ENCODE data around the gene ARHGAP33.
A peak's percentile ranks its signal among the peaks of the same experiment; 100 is the strongest.

The ARHGAP33 gene

DNA sequence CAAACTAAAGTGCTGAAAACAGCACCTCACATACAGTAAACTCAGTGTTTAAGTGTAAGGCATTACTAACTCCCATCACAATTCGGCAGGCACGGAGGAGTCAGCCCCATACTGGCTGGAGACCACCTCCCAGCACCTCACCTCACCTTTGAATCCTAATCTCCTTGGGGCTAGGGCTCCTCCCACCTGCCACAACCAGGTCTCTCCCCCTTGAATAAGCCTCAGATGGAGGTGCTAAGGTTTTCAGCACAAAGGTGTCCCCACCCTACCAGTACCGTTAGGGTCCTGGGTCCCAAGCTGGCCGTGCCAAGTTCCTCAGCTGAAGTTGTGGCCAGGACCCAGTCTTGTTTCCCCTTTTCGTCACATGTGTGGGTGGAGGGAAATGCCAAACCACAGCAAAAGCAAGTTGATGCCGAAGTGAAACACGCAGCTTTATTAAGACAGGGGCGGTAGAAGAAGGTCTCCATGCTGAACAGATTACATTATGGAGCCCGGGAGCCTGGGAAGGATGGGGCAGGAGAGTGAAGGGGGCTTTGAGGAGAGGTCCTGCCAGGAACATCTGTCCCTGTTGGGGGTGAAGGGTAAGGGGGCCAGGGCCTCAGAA is 33.1 kb upstream of the ARHGAP33 start, which contains the start of gene IGFLR1:
IGFLR1 (minus strand) TSS at position 332 of the 604 bp plus-strand sequence. CDS start 1,272 bp downstream, outside the sequence.
- Histone ChIP-seq H3K4me1 (peaks cover 3% of the 10 kb centered on the region; the same call in 1 of the 2 replicates), H3K4me3 (ENCODE audit: low read depth, low read length) (peak within 1 kb of the TSS; percentile 80)
- TF ChIP-seq CTCF (IDR thresholded peaks at IDR 0.05; ENCODE audit: low read depth, low read length) = no peak

GRCh38 chr19:35743640-35744429 is 31.5 kb upstream of the ARHGAP33 start:
- Histone ChIP-seq H3K27me3 (no peaks in the 10 kb centered on the region), H3K4me1 (peaks cover 3% of the 10 kb centered on the region; the same call in 1 of the 2 replicates), H3K36me3 (no peaks in the 10 kb centered on the region), H3K9me3 (no peaks in the 10 kb centered on the region), H3K4me3 (ENCODE audit: low read depth, low read length) (peak overlapping the region; percentile 75; the same call in 1 of the 2 replicates)
- no peak for DNase-seq
- TF ChIP-seq CTCF (IDR thresholded peaks at IDR 0.05; ENCODE audit: low read depth, low read length) = no peak

More for the DNA sequence above, 33.1 kb upstream of the ARHGAP33 start, which contains the start of gene IGFLR1:
- Histone ChIP-seq H3K36me3 (peaks cover 13% of the 10 kb centered on the region), H3K9me3 (no peaks in the 10 kb centered on the region), H3K27me3 (no peaks in the 10 kb centered on the region)
- DNase-seq = no peak

DNA sequence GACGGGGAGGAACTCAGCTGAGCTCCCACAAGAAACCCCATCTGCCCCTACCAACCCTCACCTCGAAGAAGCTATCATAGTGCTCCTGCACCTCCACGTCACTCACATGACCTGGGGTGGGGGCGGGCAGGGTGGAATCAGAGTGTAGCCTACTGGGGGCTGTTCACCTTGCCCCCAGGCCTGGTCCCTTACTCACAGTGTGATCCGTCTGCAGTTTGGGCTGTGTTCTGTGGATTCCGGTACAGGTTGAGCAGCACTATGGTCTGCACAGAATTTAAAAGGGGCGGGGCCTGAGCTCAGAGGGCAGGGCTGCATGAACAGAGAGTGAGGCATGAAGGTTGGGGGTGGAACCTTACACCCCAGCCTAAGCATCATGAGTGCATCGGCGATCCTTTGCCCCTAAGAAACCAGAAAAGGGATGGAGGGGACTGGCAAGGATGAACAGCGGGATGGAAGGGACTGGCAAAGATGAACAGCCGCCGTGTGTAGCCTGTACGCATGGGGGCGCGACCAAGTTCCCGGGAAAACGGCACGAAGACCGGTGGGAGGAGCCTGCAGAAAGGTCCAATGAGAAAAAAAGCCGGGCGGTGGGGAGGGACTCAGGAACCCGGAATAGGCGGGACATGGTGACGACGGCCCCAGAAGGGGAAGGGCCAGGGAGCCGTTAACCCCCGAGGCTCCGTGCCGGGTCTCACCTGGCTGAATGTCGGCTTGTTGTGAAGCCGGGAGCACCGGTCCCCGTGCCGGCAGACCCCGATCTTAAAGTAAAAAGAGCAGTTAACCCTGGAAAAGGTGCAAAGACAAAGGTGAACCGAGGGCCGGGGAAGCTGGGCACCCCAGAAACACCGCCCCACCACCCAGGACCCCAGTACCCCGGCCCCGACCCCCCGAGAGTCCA is 30.7 kb upstream of the ARHGAP33 start:
- H3K4me3 ChIP-seq (ENCODE audit: low read depth, low read length) = peak overlapping the region; percentile 75
- peaks cover 6% of the 10 kb centered on the region; the same call in 1 of the 2 replicates for H3K4me1 ChIP-seq
- H3K27me3 ChIP-seq = no peaks in the 10 kb centered on the region
- DNase-seq = peak; percentile 98
- no peaks in the 10 kb centered on the region for H3K9me3 ChIP-seq
- TF ChIP-seq CTCF (IDR thresholded peaks at IDR 0.05; ENCODE audit: low read depth, low read length) = peak; percentile 54
- no peaks in the 10 kb centered on the region for H3K36me3 ChIP-seq

DNA sequence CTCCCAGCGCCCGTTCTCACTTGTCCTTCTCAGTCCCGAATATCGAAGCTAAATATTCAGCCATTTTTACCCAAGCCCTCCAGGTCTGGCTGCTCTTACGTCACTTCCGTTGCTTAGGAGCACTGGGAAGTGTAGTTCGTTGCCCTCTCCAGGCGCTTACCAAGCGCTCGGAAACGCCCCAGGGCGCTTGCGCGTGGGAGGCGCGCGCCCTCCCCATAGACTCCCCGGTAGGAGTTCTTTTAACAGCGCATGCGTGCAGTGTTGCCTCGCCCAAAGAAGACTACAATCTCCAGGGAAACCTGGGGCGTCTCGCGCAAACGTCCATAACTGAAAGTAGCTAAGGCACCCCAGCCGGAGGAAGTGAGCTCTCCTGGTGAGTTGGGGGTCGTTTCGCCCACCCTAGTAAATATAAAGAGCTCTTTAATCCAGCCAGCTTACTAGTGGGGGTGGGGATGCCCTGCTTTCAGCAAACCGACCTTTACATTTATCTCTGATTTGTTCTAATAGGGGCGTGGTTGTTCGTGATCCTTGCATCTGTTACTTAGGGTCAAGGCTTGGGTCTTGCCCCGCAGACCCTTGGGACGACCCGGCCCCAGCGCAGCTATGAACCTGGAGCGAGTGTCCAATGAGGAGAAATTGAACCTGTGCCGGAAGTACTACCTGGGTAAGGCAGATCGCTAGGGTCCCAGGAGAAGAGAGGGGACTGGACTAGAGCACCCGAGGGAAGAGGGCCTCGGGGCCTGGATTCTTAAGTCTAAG is 29.9 kb upstream of the ARHGAP33 start, which contains the start of the genes PSENEN and U2AF1L4:
PSENEN (plus strand) TSS at position 324 of the 759 bp plus-strand sequence; CDS start at position 604, 280 bp downstream.
U2AF1L4 (minus strand) TSS at position 91 of the 759 bp plus-strand sequence; CDS start at position 64, 27 bp downstream.
- H3K36me3 ChIP-seq = no peaks in the 10 kb centered on the region
- peak within 1 kb of the TSS; percentile 75 for H3K4me3 ChIP-seq (ENCODE audit: low read depth, low read length)
- DNase-seq = peak; percentile 97
- TF ChIP-seq CTCF (IDR thresholded peaks at IDR 0.05; ENCODE audit: low read depth, low read length) = no peak
- no peaks in the 10 kb centered on the region for H3K27me3 ChIP-seq
- peaks cover 6% of the 10 kb centered on the region; the same call in 1 of the 2 replicates for H3K4me1 ChIP-seq
- no peaks in the 10 kb centered on the region for H3K9me3 ChIP-seq

DNA sequence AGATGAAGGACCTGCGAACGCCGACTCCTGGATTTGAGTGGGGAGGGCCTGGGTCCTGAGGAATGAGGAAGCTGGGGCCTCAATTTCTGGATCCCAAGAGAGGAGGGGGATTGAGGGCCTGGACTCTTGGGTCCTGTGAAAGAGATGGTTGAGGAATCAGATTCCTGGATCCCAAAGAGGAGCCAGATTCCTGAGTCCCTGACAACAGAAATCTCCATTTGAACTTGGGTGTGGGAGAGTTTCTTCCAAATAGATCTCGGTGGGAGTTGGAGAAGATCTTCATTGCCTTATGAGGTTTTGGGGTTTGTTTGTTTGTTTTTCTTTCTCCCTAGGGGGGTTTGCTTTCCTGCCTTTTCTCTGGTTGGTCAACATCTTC is 29.3 kb upstream of the ARHGAP33 start:
- no peak for TF ChIP-seq CTCF (IDR thresholded peaks at IDR 0.05; ENCODE audit: low read depth, low read length)
- no peak for DNase-seq
- Histone ChIP-seq H3K4me1 (peaks cover 6% of the 10 kb centered on the region; the same call in 1 of the 2 replicates), H3K4me3 (ENCODE audit: low read depth, low read length) (peak overlapping the region; percentile 75), H3K36me3 (no peaks in the 10 kb centered on the region), H3K27me3 (no peaks in the 10 kb centered on the region), H3K9me3 (no peaks in the 10 kb centered on the region)

Measured in BE2C (cell line).